ENCODE measurements around the gene AACS.

- TF ChIP-seq POLR2A (IDR thresholded peaks at IDR 0.05; ENCODE audit: low read depth, low read length) (no peak), POLR2AphosphoS5 (IDR thresholded peaks at IDR 0.05; ENCODE audit: low read depth, low read length) (no peak), SPI1 (IDR thresholded peaks at IDR 0.05; ENCODE audit: low read depth, low read length) (no peak), PAX5 (IDR thresholded peaks at IDR 0.05; ENCODE audit: insufficient read depth, low read length, severe bottlenecking) (no peak), TAF1 (IDR thresholded peaks at IDR 0.05; ENCODE audit: low read depth, low read length) (no peak)
Observed at GRCh38 chr12:125061229-125061628, 4.0 kb upstream of the AACS start.

All from GM12891 (cell line).